Adipose tissue (tissue), 3 donors: ENCODE results near the gene SUN1. TPM values are rescaled to one million over a fixed set of nuclear protein-coding genes. Genes with fewer than 3 reads are reported as not detected.
"Not testable (repeated sequence)": the region's sequence is repeated elsewhere in the genome, so short reads cannot be mapped to it uniquely, and the experiment has no call there.

Experiments
- H3K27ac ChIP-seq: one replicate; pipeline ENCODE4 v1.5.1; 2013; ENCODE audit warnings: low read depth, low read length
- WGBS, 3 donors: extraction: QIAGEN DNeasy Blood & Tissue Kit; methylation state at CpG; one replicate each; pipeline ENCODE4 v1.1.7; 2013; 5-methylcytosine and 5-hydroxymethylcytosine counted together
- polyA plus RNA-seq, 3 donors: library from polyadenylated mRNA; stranded (reverse); fragments of 200-250 nt; gene quantifications; one replicate each; pipeline ENCODE4 v1.2.3, GENCODE V29; 2013
- donor health status: healthy with polysubstance abuse.
- donor health status: Bipolar disorder and iron deficiency.
- donor health status: healthy.

SUN1 gene
- polyA plus RNA-seq, 3 donors = 46.9 to 108 (median 73.0) TPM

DNA sequence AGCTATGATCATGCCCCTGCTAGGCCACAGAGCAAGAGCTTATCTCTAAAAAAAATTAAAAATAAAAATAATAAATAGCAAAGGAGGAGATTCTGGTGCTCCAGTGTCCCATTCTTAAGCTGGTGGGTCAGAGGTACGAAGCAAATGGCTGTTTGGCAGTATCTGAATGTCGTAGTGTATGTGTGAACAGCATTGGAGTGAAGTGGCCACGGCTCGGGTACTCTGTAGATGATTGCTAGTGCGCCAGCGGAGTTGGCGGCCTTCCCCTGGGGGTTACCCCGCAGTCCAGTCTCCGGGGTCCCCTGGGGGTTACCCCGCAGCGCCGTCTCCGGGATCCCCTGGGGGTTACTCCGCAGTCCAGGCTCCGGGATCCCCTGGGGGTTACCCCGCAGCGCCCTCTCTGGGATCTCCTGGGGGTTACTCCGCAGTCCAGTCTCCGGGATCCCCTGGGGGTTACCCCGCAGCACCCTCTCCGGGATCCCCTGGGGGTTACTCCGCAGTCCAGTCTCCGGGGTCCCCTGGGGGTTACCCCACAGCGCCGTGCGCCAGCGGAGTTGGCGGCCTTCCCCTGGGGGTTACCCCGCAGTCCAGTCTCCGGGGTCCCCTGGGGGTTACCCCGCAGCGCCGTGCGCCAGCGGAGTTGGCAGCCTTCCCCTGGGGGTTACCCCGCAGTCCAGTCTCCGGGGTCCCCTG lies 14.8 kb downstream of the SUN1 start:
- not testable (repeated sequence) for H3K27ac ChIP-seq
- WGBS, 3 donors = 93 to 99% (median 95%) methylated on average over 27 to 30 of the region's 37 CpGs

DNA sequence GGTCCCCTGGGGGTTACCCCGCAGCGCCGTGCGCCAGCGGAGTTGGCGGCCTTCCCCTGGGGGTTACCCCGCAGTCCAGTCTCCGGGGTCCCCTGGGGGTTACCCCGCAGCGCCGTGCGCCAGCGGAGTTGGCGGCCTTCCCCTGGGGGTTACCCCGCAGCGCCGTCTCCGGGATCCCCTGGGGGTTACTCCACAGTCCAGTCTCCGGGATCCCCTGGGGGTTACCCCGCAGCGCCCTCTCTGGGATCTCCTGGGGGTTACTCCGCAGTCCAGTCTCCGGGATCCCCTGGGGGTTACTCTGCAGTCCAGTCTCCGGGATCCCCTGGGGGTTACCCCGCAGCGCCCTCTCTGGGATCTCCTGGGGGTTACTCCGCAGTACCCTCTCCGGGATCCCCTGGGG lies 15.5 kb downstream of the SUN1 start:
- 91 to 100% (median 95%) methylated on average over 13 to 21 of the region's 28 CpGs for WGBS, 3 donors
- not testable (repeated sequence) for H3K27ac ChIP-seq

DNA sequence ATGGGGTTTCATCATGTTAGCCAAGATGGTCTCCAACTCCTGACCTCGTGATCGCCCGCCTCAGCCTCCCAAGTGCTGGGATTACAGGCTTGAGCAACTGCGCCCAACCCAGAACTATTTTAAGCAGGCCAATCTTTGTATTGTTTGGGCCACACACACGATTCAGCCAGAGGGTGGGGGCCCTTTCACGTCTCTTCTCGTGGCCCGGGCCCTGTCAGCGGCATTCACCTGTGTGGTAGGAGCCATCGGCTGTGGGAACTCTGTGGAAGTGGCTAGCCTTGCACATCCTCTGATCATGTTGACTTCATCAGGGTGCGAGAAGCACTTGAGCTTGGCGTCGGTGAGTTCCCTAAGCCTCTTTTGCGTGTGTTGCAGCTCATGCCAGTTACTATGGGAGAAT lies 16.9 kb downstream of the SUN1 start:
- H3K27ac ChIP-seq = no peak overlapping the region
- WGBS, 3 donors = 90 to 95% (median 92%) methylated on average over 14 of the region's 14 CpGs

DNA sequence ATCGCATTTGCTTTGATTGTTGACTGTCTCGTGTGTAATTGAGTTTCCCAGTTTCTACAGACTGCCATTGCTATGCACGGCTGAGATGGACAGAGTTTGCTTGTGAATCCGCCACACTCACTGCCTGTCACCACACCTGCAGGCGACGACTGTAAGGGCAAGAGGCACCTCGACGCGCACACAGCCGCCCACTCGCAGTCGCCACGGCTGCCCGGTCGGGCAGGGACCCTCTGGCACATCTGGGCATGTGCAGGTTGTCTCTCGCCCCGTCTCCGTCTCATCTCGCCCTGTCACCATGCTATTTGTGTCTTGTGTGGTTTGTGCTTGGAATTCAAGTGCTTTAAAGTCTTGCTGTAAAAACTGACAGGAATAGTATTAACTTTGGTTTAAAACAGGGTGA lies 17.5 kb downstream of the SUN1 start:
- 92 to 95% (median 94%) methylated on average over 19 of the region's 19 CpGs for WGBS, 3 donors
- H3K27ac ChIP-seq = no peak overlapping the region

DNA sequence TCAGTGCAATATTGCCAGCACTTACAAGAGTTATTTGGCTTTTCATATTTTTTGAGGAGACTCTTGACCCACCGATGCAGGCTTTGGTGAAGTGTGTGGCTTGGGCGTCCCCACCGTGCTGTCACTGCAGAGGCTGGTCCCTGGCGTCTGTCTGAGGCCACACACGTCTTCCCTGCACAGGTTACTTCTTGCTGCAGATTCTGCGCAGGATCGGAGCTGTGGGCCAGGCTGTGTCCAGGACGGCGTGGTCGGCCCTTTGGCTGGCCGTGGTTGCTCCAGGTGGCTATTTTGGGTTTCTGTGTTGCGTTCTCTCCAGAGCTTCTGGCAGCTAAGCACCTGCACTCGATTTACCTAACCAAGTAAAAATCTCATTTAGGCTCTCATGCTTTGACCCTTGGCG lies 18.9 kb downstream of the SUN1 start:
- WGBS, 3 donors = 89 to 93% (median 90%) methylated on average over 14 of the region's 14 CpGs
- no peak overlapping the region for H3K27ac ChIP-seq

DNA sequence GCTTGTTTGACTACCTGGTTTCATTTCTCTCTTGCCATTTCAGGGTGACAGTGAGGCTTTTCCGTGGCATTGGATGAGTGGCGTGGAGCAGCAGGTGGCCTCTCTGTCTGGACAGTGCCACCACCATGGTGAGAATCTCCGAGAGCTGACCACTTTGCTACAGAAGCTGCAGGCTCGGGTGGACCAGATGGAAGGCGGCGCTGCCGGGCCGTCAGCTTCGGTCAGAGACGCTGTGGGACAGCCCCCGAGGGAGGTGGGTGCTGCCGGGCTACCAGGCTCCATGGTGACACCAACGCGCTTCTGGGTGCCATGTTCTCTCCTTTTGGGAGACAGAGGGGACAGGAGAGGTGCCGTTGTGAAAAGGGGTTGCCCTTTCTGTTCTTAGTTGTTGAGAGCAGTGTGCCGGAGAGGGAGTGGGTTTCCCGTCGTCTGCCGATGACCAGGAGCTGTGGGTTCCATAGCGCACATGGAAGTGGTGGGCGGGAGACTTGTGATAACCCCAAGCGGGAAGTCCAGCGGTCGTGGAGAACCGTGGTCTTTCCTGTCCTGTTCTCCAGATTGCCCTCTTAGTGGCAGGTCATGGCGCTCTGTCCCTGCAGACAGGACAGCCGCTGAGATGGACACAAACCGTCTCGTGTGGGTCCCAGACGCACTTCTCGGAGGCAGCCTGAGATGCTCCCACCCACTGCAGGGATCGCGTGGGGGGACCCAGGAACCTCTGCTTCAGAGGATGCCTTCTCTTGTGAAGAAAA lies 21.3 kb downstream of the SUN1 start:
- WGBS, 3 donors = 90 to 92% (median 90%) methylated on average over 32 to 33 of the region's 33 CpGs
- no peak overlapping the region for H3K27ac ChIP-seq

DNA sequence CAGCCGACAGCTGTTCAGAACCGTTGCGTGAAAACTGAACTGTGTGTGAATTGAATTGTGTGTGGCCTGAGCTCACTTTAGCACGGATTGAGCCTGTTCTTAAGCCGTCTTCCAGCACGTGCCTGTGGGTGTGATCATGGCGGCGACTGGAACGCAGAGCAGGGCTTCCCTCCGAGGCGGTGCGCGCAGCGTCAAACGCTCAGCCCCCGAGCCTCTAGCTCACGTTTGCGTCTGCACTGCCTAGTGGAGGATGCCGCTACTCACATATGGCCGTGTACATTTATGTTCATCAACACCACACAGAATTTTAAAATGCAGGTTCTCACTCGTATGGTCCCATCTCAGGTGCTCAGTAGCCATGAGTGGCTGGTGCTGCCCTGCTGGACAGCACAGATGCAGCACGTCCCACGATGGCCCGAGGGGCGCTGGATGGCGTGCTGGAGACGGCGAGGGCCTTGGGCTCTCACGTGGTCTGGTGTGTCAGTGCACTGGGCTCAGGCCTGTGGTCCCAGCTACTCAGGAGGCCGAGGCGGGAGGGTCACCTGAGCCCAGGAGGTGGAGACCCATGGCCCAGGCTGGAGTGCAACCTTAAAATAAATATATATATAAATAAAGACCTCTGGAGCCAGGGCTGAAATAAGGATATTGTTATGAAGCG lies 22.0 kb downstream of the SUN1 start:
- WGBS, 3 donors = 91 to 96% (median 95%) methylated on average over 32 of the region's 32 CpGs
- no peak overlapping the region for H3K27ac ChIP-seq

DNA sequence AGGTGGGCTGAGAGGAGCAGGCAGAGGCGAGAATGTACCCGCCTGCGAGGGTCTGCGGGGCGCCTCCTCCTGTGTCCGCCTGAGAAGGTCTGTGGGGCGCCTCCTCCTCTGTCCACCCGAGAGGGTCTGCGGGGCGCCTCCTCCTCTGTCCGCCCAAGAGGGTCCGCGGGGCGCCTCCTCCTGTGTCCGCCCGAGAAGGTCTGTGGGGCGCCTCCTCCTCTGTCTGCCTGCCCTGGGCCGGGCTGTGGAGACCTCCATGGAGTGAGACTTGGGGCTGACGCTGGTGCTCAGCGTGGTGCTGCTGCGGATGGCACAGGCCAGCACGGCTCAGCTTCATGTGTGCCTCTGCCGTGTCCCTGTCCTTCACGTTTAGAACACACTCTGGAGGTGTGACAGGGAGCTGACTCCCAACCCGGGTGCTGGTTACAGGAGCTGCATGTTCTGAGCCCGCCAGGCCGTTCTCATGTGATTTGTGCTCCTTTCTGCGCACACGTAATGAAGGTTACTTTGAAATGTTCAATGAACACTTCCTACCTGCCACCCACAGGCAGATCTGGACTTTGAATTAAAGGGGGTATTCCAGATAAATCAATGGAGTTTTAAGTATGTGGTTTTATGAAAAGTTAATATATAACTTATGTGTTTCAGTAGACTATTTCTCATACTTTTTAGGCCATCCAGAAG lies 23.6 kb downstream of the SUN1 start:
- no peak overlapping the region for H3K27ac ChIP-seq
- 87 to 95% (median 95%) methylated on average over 23 to 29 of the region's 29 CpGs for WGBS, 3 donors

DNA sequence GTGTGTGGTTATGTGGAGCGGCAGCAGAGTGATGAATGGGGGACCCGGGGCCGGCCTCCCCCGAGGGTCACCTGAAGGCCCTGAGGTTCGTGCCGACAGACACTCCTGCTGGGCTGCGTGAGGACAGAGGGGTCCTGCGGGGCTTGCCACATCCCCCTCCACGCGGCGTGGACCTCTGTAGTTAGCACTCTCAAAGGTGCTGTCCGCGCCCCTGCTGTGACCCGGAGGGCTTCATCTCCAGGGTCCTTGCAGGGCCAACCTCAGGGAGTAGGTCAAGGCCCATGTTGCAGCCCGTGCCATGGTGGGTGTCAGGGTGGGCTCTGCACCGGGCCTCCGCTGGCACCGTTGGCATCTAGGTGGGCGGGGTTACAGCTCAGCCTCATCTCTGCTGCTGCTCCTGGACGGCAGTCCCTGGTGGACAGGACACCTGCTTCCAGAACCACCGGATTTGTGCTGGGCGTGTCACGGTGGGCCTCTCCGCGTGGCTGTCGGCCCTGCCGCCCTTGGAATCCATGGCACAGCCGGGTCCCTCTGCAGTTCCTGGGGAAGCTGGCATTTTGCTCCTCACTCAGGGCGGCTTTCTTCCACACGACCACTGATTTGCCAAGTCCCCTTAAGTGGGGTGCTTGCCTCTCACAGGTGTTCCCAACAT lies 24.3 kb downstream of the SUN1 start:
- no peak overlapping the region for H3K27ac ChIP-seq
- WGBS, 3 donors = 88 to 93% (median 89%) methylated on average over 28 to 30 of the region's 30 CpGs

DNA sequence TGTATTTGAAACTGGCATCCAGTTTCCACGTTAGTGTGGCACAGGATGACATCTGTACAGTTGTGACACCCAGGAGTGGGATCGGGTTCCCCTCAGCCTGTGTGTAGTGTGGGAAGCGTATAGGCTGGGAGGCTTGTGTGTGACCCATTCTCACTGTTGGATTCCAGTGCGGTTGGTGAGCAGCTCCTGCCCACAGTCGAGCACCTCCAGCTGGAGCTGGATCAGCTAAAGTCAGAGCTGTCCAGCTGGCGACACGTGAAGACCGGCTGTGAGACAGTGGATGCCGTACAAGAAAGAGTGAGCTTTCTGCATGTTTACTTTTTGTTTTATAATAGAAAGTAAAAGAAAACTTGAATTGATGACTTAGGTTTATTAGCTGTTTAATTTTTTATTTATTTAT lies 25.4 kb downstream of the SUN1 start:
- H3K27ac ChIP-seq = no peak overlapping the region
- 80 to 94% (median 90%) methylated on average over 9 of the region's 9 CpGs for WGBS, 3 donors

DNA sequence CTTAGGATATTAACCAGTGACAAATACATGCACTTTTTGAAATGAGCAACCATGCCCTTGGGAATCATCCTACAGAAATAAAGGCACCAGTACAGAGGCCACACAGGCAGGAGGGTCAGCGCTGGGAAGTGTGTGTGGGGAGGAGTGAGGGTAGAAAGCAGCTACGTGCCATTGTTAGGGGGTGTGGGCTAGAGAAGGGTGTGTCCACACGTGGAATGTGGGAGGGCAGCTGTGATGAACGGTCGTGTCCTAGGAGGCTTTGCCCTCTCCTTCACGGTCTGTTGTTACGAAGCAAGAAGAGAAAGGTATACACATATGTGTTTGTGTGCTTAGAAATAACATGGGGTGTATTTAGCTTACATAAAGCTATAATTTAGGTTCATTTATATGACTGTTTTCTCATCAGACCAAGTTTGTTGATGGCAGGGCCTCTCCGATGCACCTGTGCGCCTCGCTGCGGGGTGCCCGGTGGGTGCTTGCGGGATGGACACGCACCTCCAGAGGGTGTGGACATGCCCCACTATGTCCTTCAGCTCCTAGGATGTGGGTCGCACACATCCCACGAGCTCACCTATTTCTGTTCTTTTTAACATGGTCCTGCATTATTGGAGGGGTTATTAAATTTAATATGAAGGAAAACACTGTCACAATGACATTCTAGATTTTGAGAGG lies 27.2 kb downstream of the SUN1 start:
- WGBS, 3 donors = 82 to 83% (median 83%) methylated on average over 16 of the region's 16 CpGs
- no peak overlapping the region for H3K27ac ChIP-seq

DNA sequence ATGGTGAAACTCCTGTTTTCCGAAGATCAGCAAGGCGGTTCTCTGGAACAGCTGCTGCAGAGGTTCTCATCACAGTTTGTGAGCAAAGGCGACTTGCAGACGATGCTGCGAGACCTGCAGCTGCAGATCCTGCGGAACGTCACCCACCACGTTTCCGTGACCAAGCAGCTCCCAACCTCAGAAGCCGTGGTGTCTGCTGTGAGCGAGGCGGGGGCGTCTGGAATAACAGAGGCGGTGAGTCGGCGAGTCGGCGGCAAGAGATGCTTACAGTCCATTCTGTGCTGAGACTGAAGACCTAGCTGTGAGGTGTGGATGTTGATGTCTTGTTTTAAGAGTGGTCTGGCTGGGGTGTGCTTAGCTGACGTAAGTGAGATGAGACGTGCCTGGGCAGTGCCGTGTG lies 27.9 kb downstream of the SUN1 start:
- WGBS, 3 donors = 89 to 97% (median 96%) methylated on average over 21 of the region's 21 CpGs
- H3K27ac ChIP-seq = no peak overlapping the region

DNA sequence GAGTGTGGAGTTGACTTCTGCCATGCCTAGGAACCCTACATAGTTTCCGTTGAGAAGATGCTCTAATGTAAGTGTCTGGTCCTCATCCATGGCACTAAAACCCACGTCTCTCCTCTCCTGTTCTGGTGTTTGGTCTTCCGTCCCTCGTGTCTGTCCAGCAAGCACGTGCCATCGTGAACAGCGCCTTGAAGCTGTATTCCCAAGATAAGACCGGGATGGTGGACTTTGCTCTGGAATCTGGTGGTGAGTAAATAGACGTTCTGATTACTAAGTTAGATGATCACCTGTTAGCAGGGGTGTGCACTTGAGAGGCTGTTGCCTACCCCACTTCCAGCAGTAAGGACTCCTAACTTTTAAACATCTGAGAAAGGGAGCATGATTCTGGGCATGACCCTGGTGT lies 28.9 kb downstream of the SUN1 start:
- 43 to 88% (median 86%) methylated on average over 9 of the region's 9 CpGs for WGBS, 3 donors
- H3K27ac ChIP-seq = no peak overlapping the region

DNA sequence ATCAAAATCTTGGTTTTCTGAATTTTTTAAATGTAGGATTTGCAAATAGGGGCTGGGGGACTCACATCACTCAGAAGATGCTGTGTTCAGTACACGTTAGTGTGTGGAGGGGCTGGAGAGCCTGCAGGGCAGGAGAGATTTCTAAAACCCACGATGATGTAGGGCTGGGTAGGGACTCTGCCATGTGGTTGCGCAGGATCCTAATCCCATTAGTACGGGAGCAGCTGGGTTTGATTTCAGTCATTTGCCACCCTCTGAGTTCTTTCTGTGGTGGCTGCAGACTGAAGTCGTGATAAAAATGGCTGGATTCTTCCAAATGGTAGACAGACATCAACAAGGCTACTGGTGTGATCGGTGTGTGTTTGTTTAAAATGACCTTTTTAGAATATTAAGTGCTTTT lies 29.9 kb downstream of the SUN1 start:
- H3K27ac ChIP-seq = no peak overlapping the region
- 94 to 96% (median 96%) methylated on average over 6 of the region's 6 CpGs for WGBS, 3 donors

DNA sequence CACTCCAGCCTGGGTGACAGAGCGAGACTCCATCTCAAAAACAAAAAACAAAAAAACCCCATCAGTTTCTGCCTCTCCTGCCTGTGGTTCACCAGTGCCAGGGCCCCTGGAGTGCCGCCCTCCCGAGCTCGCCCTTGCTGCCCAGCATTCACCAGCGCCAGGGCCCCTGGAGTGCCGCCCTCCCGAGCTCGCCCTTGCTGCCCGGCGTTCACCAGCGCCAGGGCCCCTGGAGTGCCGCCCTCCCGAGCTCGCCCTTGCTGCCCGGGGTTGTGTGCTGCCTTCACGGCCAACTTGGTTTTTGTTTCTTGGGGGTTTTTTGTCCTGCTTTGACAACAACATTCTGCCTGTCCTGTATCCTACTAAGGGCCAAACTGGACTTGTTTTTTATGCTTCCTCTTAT lies 30.8 kb downstream of the SUN1 start:
- no peak overlapping the region for H3K27ac ChIP-seq
- WGBS, 3 donors = 91 to 98% (median 97%) methylated on average over 16 of the region's 16 CpGs

DNA sequence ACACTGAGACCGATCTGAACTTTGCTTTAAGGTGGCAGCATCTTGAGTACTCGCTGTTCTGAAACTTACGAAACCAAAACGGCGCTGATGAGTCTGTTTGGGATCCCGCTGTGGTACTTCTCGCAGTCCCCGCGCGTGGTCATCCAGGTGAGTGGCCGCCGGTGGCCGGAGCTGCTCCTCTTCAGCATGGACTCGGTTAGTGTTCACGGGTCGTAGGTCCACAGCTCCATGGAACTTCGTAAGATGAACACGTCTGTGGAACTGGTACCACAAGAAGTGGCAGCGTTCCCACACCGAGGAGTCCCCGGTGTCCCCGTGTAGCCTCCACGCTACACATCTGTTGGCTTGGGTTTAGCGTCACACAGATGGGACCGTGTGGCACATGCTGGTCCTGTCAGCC lies 33.6 kb downstream of the SUN1 start:
- H3K27ac ChIP-seq = no peak overlapping the region
- WGBS, 3 donors = 93 to 98% (median 95%) methylated on average over 25 of the region's 25 CpGs

DNA sequence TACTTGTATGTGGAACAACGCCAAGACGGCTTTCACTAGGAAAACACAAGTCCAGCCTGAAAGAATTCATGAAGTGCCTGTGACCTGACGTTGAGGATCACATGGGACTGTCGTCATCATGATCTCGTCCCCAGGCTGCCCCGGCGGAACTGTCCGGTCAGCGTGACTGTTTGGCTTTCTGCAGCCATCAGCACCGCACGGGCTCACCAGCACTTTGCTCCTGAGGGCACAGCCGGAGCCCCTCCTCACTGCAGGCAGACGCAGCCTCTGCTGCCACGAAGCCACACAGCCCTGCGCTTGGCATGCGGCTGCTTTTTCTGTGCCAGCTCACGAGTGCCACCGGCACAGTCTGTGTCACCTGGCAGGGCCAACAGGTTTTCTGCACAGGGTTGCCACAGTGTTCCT lies 34.7 kb downstream of the SUN1 start:
- WGBS, 3 donors = 65 to 76% (median 70%) methylated on average over 18 of the region's 18 CpGs
- H3K27ac ChIP-seq = no peak overlapping the region
